Measurements from ENCODE around the gene PTH2R. TPM values are rescaled to one million over a fixed set of nuclear protein-coding genes. Genes with fewer than 3 reads are reported as not detected.
A peak's percentile ranks its signal among the peaks of the same experiment; 100 is the strongest.

PTH2R gene, protein sequence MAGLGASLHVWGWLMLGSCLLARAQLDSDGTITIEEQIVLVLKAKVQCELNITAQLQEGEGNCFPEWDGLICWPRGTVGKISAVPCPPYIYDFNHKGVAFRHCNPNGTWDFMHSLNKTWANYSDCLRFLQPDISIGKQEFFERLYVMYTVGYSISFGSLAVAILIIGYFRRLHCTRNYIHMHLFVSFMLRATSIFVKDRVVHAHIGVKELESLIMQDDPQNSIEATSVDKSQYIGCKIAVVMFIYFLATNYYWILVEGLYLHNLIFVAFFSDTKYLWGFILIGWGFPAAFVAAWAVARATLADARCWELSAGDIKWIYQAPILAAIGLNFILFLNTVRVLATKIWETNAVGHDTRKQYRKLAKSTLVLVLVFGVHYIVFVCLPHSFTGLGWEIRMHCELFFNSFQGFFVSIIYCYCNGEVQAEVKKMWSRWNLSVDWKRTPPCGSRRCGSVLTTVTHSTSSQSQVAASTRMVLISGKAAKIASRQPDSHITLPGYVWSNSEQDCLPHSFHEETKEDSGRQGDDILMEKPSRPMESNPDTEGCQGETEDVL
- total RNA-seq = 0.21 TPM

GRCh38 chr2:208406474-208407451, at the start of gene PTH2R:
PTH2R (plus strand) TSS chr2:208406792; CDS start chr2:208407044, 252 bp downstream.
- Histone ChIP-seq H3K4me3 (ENCODE audit: low read length) (no peak within 1 kb of the TSS), H3K27me3 (ENCODE audit: insufficient read depth, low read length) (peaks cover 68% of the 10 kb centered on the region), H3K4me1 (ENCODE audit: insufficient read depth, low read length) (peaks cover 5% of the 10 kb centered on the region), H3K9me3 (ENCODE audit: low read depth, low read length) (no peaks in the 10 kb centered on the region)

DNA sequence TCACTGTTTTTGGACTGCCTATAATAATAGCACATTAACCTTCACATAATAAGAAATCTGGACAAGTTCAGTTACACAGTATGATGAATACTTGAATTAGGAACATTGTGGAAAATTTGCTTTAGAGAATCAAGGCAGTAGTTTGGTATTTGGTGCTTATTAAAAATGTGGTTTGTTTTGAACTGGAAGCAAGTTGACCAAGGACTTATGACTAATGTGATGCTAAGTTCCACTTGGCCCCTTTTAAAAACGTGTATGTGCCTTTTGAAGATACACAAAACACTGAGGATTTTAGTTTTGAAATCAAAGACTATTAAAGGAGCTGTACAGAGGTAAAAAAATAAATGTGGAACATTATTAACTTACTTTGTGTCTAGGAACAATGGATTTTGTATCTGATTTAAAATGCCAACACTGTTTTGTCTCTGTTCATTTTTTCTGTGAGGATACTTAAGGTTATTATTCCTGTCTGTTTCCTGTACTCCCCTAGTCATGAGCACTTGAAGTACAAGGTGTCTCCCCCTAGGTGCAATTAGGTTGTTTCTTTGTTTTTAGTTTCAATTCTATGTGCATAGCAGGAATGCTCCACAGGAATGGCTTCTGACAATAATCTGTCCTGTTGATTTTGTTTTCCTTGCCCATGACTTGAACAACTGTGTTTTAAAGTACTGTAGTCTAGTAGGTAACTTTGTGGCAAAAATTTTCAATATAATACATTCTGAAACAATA, 49.6 kb upstream of the PTH2R start:
- H3K9me3 ChIP-seq (ENCODE audit: low read depth, low read length) = no peaks in the 10 kb centered on the region
- no peaks in the 10 kb centered on the region for H3K4me1 ChIP-seq (ENCODE audit: insufficient read depth, low read length)
- H3K27me3 ChIP-seq (ENCODE audit: insufficient read depth, low read length) = no peaks in the 10 kb centered on the region
- H3K4me3 ChIP-seq (ENCODE audit: low read length) = no peak overlapping the region

- no peaks in the 10 kb centered on the region for H3K9me3 ChIP-seq (ENCODE audit: low read depth, low read length)
- peak overlapping the region; percentile 24 for H3K4me3 ChIP-seq (ENCODE audit: low read length)
These were observed 47.6 kb upstream of the PTH2R start for GRCh38 chr2:208358758-208359631.

GRCh38 chr2:208359632-208359986, 47.0 kb upstream of the PTH2R start:
- Histone ChIP-seq H3K4me1 (ENCODE audit: insufficient read depth, low read length) (no peaks in the 10 kb centered on the region), H3K27me3 (ENCODE audit: insufficient read depth, low read length) (no peaks in the 10 kb centered on the region), H3K9me3 (ENCODE audit: low read depth, low read length) (peaks cover 5% of the 10 kb centered on the region), H3K4me3 (ENCODE audit: low read length) (peak overlapping the region; percentile 24)

More at GRCh38 chr2:208358758-208359631, 47.6 kb upstream of the PTH2R start:
- H3K27me3 ChIP-seq (ENCODE audit: insufficient read depth, low read length) = no peaks in the 10 kb centered on the region
- no peaks in the 10 kb centered on the region for H3K4me1 ChIP-seq (ENCODE audit: insufficient read depth, low read length)

- Histone ChIP-seq H3K9me3 (ENCODE audit: low read depth, low read length) (peaks cover 5% of the 10 kb centered on the region), H3K4me1 (ENCODE audit: insufficient read depth, low read length) (no peaks in the 10 kb centered on the region), H3K27me3 (ENCODE audit: insufficient read depth, low read length) (no peaks in the 10 kb centered on the region), H3K4me3 (ENCODE audit: low read length) (no peak overlapping the region)
These were observed 46.1 kb upstream of the PTH2R start for GRCh38 chr2:208360259-208361076.

DNA sequence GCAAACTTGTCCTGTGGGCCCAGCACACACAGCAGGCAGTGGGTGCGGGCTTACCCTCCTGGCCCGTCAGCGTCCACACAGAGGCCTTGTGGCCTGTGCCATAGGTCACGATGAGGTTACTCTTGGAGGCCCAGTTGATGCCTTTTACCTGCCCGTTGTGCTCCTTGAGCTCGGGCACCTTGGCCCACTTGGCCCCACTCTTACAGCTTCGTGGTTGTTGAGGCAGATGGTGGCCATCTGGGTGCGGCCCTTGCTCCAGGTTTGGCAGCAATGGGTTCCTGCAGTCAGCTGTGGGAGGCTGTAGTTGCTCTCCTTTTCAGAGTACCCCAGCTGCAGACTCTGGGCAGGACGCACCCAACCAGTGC, 45.5 kb upstream of the PTH2R start:
- H3K4me3 ChIP-seq (ENCODE audit: low read length) = no peak overlapping the region
- no peaks in the 10 kb centered on the region for H3K27me3 ChIP-seq (ENCODE audit: insufficient read depth, low read length)
- no peaks in the 10 kb centered on the region for H3K4me1 ChIP-seq (ENCODE audit: insufficient read depth, low read length)
- H3K9me3 ChIP-seq (ENCODE audit: low read depth, low read length) = peaks cover 5% of the 10 kb centered on the region

GRCh38 chr2:208363485-208363884, 43.1 kb upstream of the PTH2R start:
- H3K4me1 ChIP-seq (ENCODE audit: insufficient read depth, low read length) = peaks cover 5% of the 10 kb centered on the region
- no peaks in the 10 kb centered on the region for H3K27me3 ChIP-seq (ENCODE audit: insufficient read depth, low read length)
- peaks cover 5% of the 10 kb centered on the region for H3K9me3 ChIP-seq (ENCODE audit: low read depth, low read length)

GRCh38 chr2:208366215-208367127, 40.1 kb upstream of the PTH2R start:
- Histone ChIP-seq H3K9me3 (ENCODE audit: low read depth, low read length) (peaks cover 5% of the 10 kb centered on the region), H3K4me3 (ENCODE audit: low read length) (no peak overlapping the region), H3K4me1 (ENCODE audit: insufficient read depth, low read length) (peaks cover 5% of the 10 kb centered on the region), H3K27me3 (ENCODE audit: insufficient read depth, low read length) (no peaks in the 10 kb centered on the region)

More at GRCh38 chr2:208363485-208363884, 43.1 kb upstream of the PTH2R start:
- no peak overlapping the region for H3K4me3 ChIP-seq (ENCODE audit: low read length)

DNA sequence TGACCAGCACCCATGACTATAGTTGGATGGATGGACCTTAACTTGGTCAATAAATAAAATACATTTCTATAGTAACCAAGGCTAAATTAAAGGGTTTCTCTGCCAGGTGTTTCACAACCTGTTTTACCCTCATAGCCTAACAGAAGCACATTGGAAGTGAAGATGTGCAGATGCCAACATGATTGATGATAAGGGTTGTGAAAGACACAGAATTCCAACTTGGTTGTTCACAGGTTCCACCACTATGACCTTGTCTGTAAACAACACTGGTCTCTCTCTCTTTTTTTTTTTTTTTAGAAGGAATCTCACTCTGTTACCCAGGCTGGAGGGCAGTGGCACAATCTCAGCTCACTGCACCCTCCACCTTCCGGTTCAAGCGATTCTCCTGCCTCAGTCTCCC, 37.5 kb upstream of the PTH2R start:
- no peak overlapping the region for H3K4me3 ChIP-seq (ENCODE audit: low read length)
- H3K4me1 ChIP-seq (ENCODE audit: insufficient read depth, low read length) = peaks cover 5% of the 10 kb centered on the region
- H3K27me3 ChIP-seq (ENCODE audit: insufficient read depth, low read length) = no peaks in the 10 kb centered on the region
- H3K9me3 ChIP-seq (ENCODE audit: low read depth, low read length) = peaks cover 4% of the 10 kb centered on the region

- no peak overlapping the region for H3K4me3 ChIP-seq (ENCODE audit: low read length)
- H3K27me3 ChIP-seq (ENCODE audit: insufficient read depth, low read length) = no peaks in the 10 kb centered on the region
- H3K4me1 ChIP-seq (ENCODE audit: insufficient read depth, low read length) = peaks cover 5% of the 10 kb centered on the region
- no peaks in the 10 kb centered on the region for H3K9me3 ChIP-seq (ENCODE audit: low read depth, low read length)
These were observed 35.5 kb upstream of the PTH2R start for GRCh38 chr2:208370881-208371633.

DNA sequence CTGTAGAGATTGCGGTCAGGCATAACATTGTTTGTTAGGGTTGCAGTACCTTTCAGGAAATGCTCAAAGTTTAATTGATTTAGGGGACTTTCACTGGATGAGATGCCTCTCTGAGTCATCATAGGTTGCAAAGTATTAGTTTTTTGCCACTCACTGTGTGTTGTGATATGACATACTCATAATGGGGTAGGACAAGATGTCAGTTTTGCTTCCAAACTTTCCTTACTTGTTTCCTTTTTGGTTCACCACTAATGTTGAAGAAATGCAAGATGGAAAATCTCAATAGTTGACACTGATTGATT, 35.0 kb upstream of the PTH2R start:
- Histone ChIP-seq H3K9me3 (ENCODE audit: low read depth, low read length) (no peaks in the 10 kb centered on the region), H3K4me3 (ENCODE audit: low read length) (no peak overlapping the region), H3K27me3 (ENCODE audit: insufficient read depth, low read length) (no peaks in the 10 kb centered on the region), H3K4me1 (ENCODE audit: insufficient read depth, low read length) (no peaks in the 10 kb centered on the region)

DNA sequence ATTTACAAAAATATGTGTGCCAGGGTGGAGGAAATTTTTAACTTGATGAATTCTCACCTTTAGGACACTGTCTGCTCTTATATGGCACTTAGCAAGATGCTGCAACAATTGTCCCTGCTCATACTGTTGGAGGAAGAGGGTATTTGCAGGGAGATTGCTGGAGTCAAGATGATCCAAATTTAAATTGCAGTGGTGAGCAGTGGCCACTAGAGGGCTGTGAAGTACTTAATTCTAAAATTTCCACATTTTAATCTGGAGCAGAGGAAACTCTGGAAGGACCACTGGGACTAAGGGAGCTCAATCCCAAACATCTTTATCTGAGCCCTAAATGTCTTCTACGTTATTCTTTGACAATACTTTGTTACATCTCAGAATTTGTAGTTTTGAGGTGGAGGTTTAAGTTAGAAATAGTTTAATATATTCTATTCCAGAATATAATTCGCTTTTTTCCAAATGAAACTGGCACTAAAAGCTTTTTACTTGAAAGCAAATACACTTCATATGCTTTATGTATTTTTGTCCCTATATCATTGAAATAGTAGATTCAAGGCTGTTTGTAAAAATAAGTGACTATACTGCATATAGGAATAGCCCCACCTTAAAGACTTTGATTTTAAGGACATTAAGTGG, 33.0 kb upstream of the PTH2R start:
- H3K4me1 ChIP-seq (ENCODE audit: insufficient read depth, low read length) = no peaks in the 10 kb centered on the region
- H3K27me3 ChIP-seq (ENCODE audit: insufficient read depth, low read length) = no peaks in the 10 kb centered on the region
- no peak overlapping the region for H3K4me3 ChIP-seq (ENCODE audit: low read length)
- H3K9me3 ChIP-seq (ENCODE audit: low read depth, low read length) = no peaks in the 10 kb centered on the region
